Hepatocyte (in vitro differentiated cells): ENCODE measurements around the gene NRL. TPM values are rescaled to one million over a fixed set of nuclear protein-coding genes. Genes with fewer than 3 reads are reported as not detected.

Source experiments
- DNase-seq: peaks from one replicate; pipeline ENCODE4 v3.0.0-alpha.2; 2016; ENCODE audit warnings: low spot score
- H2AFZ ChIP-seq: fragments of 200-600 bp; sonication (generic); 2 replicates; pipeline ENCODE4 v1.6.0; 2016; ENCODE audit warnings: antibody characterized with exemption, mild to moderate bottlenecking
- H3K27ac ChIP-seq: fragments of 200-600 bp; sonication (generic); 2 replicates; pipeline ENCODE4 v1.5.1; 2016; ENCODE audit warnings: mild to moderate bottlenecking
- H3K27me3 ChIP-seq: fragments of 200-600 bp; sonication (generic); 2 replicates; pipeline ENCODE4 v1.6.1; 2016
- H3K36me3 ChIP-seq: fragments of 200-600 bp; sonication (generic); replicated peaks from 2 replicates; pipeline ENCODE4 v1.5.1; 2016; ENCODE audit warnings: low read depth; ENCODE audit not compliant: insufficient read depth
- H3K4me1 ChIP-seq: fragments of 200-600 bp; sonication (generic); 2 replicates; pipeline ENCODE4 v1.5.1; 2016; ENCODE audit warnings: mild to moderate bottlenecking, moderate library complexity; ENCODE audit not compliant: insufficient read depth
- H3K4me2 ChIP-seq: fragments of 200-600 bp; sonication (generic); 2 replicates; pipeline ENCODE4 v1.6.0; 2016
- H3K4me3 ChIP-seq: fragments of 200-600 bp; sonication (generic); 2 replicates; pipeline ENCODE4 v1.5.1; 2016; ENCODE audit warnings: mild to moderate bottlenecking
- H3K79me2 ChIP-seq: fragments of 200-600 bp; sonication (generic); 2 replicates; pipeline ENCODE4 v1.6.0; 2017; ENCODE audit warnings: mild to moderate bottlenecking
- H3K9me2 ChIP-seq: fragments of 200-600 bp; sonication (generic); replicated peaks from 2 replicates; pipeline ENCODE4 v1.6.0; 2017; ENCODE audit warnings: mild to moderate bottlenecking; ENCODE audit not compliant: insufficient read depth
- H3K9me3 ChIP-seq: fragments of 200-600 bp; sonication (generic); 2 replicates; pipeline ENCODE4 v1.5.1; 2016; ENCODE audit warnings: low read depth, mild to moderate bottlenecking
- H4K20me1 ChIP-seq: fragments of 200-600 bp; sonication (generic); 2 replicates; pipeline ENCODE4 v1.6.0; 2016; ENCODE audit warnings: mild to moderate bottlenecking; ENCODE audit not compliant: insufficient read depth, poor library complexity, severe bottlenecking
- CTCF ChIP-seq: fragments of 200-600 bp; sonication (generic); IDR thresholded peaks from 2 replicates; pipeline ENCODE4 v1.5.1; 2016; ENCODE audit warnings: antibody characterized with exemption, mild to moderate bottlenecking; ENCODE audit not compliant: poor library complexity
- EZH2 ChIP-seq: fragments of 200-600 bp; sonication (generic); IDR thresholded peaks from 2 replicates; pipeline ENCODE4 v1.6.1; 2016; ENCODE audit warnings: antibody characterized with exemption, mild to moderate bottlenecking, borderline replicate concordance
- EZH2phosphoT487 ChIP-seq: fragments of 200-600 bp; sonication (generic); IDR thresholded peaks from one replicate; pipeline ENCODE4 v1.6.1; 2018; ENCODE audit warnings: antibody characterized with exemption, mild to moderate bottlenecking, low read depth, moderate library complexity; ENCODE audit not compliant: unreplicated experiment, severe bottlenecking
- WGBS: methylation state at CpG from one replicate; pipeline ENCODE4 v1.1.6; 2016; ENCODE audit warnings: low lambda C conversion rate; ENCODE audit errors: missing lambda C conversion rate; 5-methylcytosine and 5-hydroxymethylcytosine counted together
- polyA plus RNA-seq: library from polyadenylated mRNA; unstranded; fragments of >200 nt; fragmentation: Nextera tagmentation; extraction: Ambion mirVana; gene quantifications from 2 replicates; pipeline ENCODE4 v1.2.1, GENCODE V29; 2016
- total RNA-seq: library from RNA; depleted of rRNA; stranded (reverse); fragments of >200 nt; gene quantifications from 2 replicates; pipeline ENCODE4 v1.2.3, GENCODE V29; 2014

Gene NRL
- total and polyA plus RNA-seq, 2 experiments from 2014 or later = 1.2 to 2.4 TPM

GRCh38 chr14:24096545-24097181 lies 18.1 kb downstream of the NRL start:
- H3K9me2 ChIP-seq = no peaks in the 10 kb centered on the region
- no peak for DNase-seq
- no peak overlapping the region for H2AFZ ChIP-seq
- peaks cover 12% of the 10 kb centered on the region for H3K4me1 ChIP-seq
- TF ChIP-seq EZH2phosphoT487 (no peak), CTCF (no peak)
- peaks cover 27% of the 10 kb centered on the region for H3K79me2 ChIP-seq
- H3K27me3 ChIP-seq = no peaks in the 10 kb centered on the region
- H3K4me3 ChIP-seq = no peak overlapping the region
- no peaks in the 10 kb centered on the region for H4K20me1 ChIP-seq
- no peak overlapping the region for H3K4me2 ChIP-seq
- H3K9me3 ChIP-seq = no peaks in the 10 kb centered on the region
- 98% methylated on average over 8 of the region's 8 CpGs for WGBS
- H3K36me3 ChIP-seq = no peaks in the 10 kb centered on the region
- H3K27ac ChIP-seq = no peak overlapping the region

- Histone ChIP-seq H3K4me1 (peaks cover 12% of the 10 kb centered on the region), H3K27me3 (no peaks in the 10 kb centered on the region), H3K4me3 (peak overlapping the region; percentile 84), H3K79me2 (peaks cover 27% of the 10 kb centered on the region), H3K9me3 (no peaks in the 10 kb centered on the region), H2AFZ (peak overlapping the region; percentile 73), H3K27ac (peak overlapping the region; percentile 95), H3K36me3 (no peaks in the 10 kb centered on the region), H3K4me2 (peak overlapping the region; percentile 84), H4K20me1 (no peaks in the 10 kb centered on the region), H3K9me2 (no peaks in the 10 kb centered on the region)
- no peak for TF ChIP-seq EZH2
- no peak for TF ChIP-seq EZH2phosphoT487
- TF ChIP-seq CTCF = no peak
- peak; percentile 83 for DNase-seq
- 31% methylated on average over 12 of the region's 12 CpGs for WGBS
Observed at GRCh38 chr14:24095271-24096068, 19.3 kb downstream of the NRL start.

GRCh38 chr14:24094841-24095270 lies 19.9 kb downstream of the NRL start:
- H3K4me3 ChIP-seq = peak overlapping the region; percentile 84
- H3K27ac ChIP-seq = peak overlapping the region; percentile 95
- peak overlapping the region; percentile 84 for H3K4me2 ChIP-seq
- peak overlapping the region; percentile 73 for H2AFZ ChIP-seq
- H3K4me1 ChIP-seq = peaks cover 12% of the 10 kb centered on the region
- WGBS = 3% methylated on average over 14 of the region's 14 CpGs
- H3K79me2 ChIP-seq = peaks cover 27% of the 10 kb centered on the region
- DNase-seq = no peak
- H3K9me3 ChIP-seq = no peaks in the 10 kb centered on the region
- no peak for TF ChIP-seq EZH2
- no peak for TF ChIP-seq CTCF
- TF ChIP-seq EZH2phosphoT487 = no peak
- no peaks in the 10 kb centered on the region for H3K9me2 ChIP-seq
- no peaks in the 10 kb centered on the region for H3K36me3 ChIP-seq
- H4K20me1 ChIP-seq = no peaks in the 10 kb centered on the region
- no peaks in the 10 kb centered on the region for H3K27me3 ChIP-seq
